Measurements from ENCODE around the gene MED13L.
"Not testable (repeated sequence)": the region's sequence is repeated elsewhere in the genome, so short reads cannot be mapped to it uniquely, and the experiment has no call there.

The MED13L gene

DNA sequence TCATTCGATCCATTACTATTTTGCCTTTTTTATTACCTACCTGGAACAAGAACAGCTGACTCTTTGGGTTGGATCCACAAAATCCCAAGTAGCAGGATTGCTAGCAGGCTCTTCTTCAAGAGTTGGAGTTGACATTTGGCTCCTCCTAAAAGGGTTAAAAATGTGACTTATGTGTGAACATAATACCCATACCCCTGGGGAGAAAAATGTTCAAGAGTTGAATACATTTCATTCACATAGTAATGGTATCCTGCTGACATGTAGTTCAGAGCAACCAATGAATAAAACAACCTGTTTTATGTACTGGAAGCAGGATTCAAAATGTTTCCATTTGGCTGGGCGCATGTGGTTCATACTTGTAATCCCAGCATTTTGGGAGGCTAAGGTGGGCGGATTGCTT is 264.7 kb downstream of the MED13L start:
- DNase-seq (ENCODE audit: low read depth) = no peak

DNA sequence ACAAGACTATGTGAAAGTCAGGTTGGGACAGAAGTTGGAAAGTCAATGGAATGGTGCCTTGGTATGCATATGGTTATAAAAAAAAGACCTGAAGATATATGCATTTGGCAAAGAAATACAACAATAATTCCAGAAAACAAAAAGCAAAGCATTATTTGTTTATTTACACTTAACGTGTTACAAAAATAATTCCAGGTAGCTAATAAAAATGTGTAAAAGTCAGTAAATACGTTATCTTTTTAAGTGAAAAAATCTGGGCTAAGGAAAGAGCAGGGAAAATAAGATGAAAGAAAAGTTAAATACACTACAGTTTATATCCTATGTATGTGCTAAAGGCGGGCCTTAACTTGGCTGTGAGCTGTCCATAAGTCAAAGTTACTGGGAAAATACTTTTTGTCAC is 266.3 kb downstream of the MED13L start:
- DNase-seq (ENCODE audit: low read depth) = no peak

DNA sequence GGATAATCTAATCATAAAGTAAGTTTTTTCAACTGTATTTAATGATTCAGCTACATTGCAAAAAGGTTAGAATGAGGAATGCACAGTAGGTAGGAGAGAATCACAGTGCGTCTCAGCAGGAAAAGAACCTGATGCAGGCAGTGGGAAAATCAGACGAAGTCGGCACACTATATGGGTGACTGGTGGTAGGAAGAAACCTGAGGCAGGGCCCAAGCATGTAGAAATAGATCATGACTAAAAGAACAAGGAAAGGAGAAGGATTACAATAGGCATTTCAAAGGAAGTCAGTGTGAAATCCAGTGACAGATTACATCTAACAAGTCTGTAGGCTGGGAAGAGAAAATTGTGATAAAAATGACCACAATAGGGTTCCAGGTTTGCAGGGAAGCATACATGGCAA is 267.0 kb downstream of the MED13L start:
- DNase-seq (ENCODE audit: low read depth) = no peak

DNA sequence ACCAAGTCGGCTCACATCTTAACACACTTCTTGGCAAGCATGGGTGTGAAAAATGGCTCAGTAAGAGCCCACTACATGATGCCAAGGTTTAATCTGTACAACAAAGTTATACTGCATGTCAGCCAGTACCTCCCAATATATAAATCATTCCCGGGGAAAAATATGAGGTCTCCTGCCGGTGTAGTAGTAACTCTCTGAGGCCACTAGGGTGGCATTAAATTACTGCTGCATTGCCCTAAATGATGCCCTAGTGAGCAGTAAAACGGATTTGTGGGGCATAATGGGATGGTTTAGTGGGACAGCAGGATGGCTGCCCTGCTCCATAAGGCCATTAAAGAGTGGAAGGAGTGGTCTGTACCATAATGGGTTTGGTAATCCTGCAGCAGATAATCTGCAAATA is 267.7 kb downstream of the MED13L start:
- no peak for DNase-seq (ENCODE audit: low read depth)

DNA sequence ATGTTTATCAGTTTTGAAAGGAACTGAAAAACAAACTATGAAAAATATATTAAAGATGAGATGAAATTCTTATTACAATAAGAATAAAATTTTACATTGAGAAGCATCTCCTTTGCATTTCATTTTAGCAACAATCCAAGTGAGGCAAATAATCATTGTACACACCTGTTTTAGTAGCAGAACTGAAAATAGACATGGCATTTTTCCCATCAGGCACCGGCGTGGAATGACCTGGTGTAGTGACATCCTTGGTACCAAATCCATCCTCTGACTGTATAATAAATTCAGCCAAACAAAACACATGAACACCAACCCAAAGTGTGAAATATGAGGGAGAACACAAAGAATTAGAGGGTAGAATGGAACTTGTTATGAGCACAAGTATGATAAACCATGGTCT is 271.4 kb downstream of the MED13L start:
- DNase-seq (ENCODE audit: low read depth) = no peak

DNA sequence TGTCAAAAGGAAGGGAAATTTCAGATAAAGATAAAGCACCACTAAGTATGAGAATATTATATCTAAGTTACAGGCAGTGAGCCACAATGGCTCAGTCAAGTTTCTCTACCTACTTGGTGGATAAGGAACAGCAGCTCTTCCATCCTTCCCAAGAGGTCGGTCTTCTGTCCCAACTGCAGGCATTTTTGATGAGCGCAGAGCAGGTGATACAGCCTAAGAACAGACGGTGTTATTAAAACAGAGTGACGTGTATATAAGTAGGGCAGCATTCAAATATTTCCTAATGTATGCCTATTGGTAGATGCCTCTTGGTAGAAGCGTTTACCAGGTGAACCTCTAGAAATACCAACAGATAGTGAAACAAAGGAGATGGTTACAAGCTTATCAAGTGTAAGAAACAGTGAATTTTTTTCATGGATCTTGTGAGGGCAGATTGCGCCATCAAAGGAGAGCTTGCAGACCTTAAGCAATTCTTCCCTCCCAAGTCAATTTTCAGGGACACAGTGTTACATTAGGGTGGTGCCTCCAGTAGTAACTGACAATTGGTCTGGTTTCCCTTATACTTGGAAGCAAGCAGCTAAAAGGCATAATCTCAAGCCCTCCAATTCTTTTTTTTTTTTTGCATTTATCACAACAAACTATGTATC is 274.5 kb downstream of the MED13L start:
- DNase-seq (ENCODE audit: low read depth) = no peak

DNA sequence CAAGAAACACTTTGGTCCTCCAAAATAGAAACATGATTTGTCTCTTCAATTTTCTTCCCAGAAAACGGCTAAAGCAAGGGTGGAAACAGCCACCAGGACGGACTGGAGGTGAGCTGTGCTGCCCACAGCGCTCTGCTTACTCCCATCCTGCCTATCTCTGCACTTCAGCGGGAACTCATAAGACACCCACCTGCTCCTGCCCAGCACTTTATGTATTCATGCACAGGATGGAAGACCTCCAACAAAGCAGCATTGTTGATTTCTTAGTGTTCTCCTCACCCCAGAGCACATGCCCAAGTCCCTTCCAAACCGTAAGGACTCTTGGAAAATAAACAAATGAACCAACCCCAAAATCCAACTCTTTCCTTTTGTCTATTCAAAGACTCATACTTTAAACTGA is 277.2 kb downstream of the MED13L start:
- no peak for DNase-seq (ENCODE audit: low read depth)

DNA sequence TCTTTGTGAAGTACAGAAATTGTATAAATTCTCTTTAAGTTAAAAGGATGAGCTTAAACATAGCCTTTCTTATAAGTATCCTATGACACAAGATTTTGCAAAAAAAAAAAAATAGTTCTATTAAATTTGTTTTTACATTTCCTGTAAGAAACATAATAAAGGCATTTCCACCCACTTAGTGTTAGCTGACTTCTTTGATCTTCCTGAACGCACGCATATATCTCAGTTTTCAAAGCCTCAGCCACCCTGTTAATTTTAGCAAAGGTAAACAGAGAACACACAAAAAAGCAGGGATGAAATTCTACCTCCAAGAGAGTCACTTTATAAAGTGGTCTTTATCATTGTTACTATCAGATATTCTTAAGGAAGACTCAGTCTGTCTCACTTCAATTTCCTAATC is 277.9 kb downstream of the MED13L start:
- no peak for DNase-seq (ENCODE audit: low read depth)

DNA sequence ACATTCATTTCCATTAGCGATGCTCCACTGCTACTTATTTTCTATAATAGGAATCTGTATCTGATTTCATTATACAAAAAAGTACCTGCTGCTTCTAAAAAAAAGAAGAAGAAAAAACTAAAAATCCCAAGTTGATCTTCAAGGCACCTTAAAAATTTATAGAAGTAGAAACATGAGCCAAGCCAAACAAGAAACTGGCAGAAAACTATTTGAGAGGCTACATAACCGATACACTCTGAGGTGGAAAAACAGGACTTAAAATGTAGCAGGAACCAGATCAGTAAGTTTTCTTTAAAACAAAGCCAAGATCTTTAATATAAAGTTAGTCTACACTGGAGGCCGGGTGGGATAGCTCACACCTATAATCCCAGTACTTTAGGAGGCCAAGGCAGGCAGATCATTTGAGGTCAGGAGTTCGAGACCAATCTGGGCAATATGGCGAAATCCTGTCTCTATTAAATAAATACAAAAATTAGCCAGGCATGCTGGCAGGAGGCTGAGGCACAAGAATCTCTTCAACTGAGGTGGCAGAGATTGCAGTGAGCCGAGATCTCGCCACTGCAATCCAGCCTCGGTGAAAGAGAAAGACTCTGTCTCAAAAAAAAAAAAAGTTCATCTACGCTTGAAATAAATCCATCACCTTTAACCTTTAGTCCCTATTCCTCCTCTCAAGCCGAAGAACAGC is 278.6 kb downstream of the MED13L start:
- no peak for DNase-seq (ENCODE audit: low read depth)

DNA sequence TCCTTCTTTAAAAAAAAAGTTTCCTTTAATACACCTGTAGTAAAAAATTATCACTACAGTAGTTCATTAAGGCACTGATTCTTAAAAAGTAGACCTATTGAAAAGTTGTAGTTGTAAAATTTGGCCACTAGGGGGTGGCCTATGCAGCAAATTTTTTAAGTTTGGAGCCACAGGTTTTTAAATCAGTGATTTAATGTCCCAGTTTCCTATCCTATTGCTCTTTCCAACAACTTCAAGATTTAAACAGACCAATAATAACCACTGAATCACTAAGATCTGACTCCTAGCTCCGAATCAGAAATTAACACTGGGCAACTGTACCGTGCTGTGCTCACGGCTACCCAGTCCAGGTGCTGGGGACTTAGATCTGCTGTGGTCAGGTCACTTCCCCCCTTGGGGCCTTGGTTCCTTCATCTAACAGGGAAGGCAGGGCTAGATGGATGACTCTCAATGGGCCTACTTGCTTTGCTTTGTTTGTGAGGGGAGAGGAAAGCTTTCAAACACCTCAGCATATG is 279.3 kb downstream of the MED13L start:
- DNase-seq (ENCODE audit: low read depth) = no peak

DNA sequence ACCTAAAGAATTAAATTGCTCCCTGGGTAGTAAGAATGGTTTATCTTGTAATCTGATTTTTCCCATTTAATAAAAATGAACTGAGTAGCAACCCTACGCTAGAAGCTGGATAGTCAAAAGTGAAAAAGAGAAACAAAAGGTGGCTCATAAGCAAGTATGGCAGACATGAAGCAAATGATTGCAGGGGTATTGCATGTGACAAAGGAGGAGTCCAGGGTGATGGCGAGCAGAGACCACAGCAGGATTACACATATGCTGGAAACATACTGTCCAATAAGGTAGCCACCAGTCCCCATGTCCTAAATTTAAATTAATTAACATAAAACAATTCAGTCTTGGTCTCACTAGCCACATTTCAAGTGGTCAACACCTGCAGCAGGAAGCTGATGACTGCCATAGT is 283.8 kb downstream of the MED13L start:
- no peak for DNase-seq (ENCODE audit: low read depth)

DNA sequence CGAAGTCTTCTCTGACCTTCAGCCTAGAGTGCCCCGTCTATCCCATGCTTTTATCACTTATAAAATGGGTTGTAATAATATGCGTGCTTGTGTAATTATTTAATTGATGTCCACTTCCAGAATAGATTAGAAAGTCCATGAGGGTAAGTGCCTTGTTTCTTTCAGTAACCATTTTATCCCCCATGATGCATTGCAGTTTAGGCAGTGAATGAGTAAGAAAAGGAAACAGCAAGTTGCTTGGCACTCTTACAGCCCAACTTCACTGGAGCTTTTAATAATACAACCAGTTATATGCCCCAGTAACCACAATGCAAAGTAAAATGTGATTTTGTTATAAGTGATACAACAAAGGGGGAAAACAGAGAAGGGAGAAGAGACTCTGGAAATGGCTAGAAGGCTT is 287.3 kb downstream of the MED13L start:
- no peak for DNase-seq (ENCODE audit: low read depth)

DNA sequence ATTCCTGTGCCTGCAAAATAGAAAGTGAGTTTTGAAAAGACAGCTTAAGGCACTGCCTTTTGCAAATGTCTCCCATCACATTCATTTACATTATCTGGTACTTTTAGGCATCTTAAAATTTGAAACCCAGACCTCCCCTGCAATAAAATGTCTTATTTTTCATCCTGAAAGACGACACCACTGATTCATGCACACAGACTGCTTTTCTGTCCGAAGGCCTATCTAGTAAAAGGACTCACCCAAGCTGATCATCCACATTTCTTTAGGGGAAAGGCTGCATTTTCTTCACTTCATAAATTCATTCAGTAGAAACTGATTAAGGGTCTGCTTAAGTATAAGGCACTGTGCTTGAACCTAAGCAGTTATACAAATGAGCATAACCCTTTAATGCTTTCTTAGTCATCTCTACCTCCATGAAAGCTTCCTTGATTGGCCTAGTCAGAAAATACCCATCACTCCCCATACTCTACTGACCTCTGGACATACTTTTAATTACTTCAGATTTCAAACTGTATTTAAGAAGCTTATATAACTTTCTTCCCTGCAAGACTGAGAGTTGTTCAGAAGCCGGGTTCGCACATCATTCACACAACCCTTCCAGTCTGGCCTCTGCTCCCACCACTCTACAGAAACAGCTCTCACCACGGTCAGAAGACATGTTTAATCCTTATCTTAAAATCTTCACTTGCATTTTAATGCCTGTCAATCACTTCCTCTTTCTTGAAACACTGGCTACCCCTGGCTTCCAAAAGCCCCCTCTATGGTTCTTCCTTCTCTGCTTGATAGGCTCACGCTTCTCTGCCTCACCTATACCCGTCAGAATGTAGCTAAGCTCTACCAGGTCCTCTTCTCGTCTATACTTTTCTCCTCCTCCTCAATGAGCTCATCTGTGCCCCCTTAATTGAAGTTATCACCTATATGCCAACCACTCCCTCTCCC is 288.6 kb downstream of the MED13L start:
- no peak for DNase-seq (ENCODE audit: low read depth)

DNA sequence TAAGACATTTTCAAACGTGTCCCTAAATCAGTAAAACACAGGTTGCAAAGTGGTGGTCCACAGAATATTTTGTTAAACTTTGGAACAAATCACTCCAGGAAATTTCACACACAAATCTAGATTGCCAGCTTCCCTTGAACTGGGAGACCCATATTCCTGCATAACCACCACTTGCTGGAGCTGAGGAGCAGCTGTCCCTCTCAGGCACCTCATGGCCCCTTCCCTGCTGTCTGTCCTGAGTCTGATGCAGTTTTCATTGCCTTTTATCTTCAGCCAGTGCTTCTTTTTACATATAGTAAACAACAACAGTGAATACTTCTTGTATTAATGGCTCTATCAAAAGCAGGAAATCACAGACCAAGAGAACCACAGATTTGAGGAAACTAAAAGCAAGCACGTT is 289.3 kb downstream of the MED13L start:
- no peak for DNase-seq (ENCODE audit: low read depth)

DNA sequence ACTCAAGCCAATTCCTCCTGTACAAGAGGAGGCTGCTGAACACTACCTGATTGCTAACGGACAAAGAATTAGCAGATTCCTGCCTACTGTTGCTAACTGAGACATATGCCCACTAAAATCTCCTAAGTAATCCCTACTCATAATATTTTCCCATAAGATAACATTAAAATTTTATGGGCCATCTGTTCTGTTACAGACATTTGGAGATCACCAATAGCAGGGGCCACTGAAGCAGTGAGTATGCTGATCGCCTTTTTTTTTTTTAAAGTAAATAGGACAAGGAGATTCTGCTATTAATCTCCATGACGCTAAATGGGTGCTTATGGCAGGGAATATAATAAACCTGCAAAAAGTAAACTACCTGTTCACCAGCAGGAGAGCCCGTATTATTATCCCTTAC is 292.9 kb downstream of the MED13L start:
- DNase-seq (ENCODE audit: low read depth) = no peak

DNA sequence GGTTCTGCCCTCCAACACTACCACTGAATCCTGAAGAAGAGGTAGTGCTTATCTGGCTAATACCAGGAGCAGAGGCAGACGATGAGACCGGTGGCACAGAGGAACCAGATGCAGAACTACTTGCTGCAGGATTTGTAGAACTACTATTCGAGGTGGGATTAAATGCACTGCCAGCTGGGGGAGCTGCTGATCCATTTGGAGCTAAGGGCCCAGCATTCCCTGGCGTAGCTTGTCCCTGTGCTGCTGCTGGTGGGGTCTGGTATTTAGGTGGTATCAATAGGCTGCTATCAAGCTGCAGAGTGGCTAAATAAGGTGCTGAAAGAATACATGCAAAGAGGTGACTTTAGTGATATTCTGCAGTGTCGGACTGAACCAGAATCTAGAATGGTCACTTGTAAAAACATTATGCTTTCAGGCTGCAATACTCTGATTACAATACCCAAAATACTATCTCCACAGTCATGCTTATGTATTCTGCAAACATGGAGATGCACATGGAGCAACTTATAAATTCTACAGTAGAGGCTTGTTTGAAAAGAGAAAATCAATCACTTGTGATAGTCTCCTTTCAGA is 294.2 kb downstream of the MED13L start:
- no peak for DNase-seq (ENCODE audit: low read depth)

DNA sequence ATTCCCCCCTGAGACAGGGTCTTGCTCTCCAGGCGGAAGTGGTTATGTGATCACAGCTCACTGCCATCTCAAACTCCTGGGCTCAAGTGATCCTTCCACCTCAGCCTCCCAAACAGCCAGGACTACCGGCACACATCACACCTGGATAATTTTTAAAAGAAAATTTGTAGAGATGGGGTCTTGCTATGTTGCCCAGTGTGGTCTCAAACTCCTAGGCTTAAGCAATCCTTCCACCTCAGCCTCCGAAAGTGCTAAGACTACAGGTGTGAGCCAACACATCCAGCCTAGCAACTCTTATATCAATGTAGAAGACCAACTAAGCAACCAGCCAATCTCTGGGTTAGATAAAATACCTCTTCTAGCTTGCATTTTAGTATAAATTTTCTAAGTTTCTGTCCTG is 297.2 kb downstream of the MED13L start:
- no peak for DNase-seq (ENCODE audit: low read depth)

DNA sequence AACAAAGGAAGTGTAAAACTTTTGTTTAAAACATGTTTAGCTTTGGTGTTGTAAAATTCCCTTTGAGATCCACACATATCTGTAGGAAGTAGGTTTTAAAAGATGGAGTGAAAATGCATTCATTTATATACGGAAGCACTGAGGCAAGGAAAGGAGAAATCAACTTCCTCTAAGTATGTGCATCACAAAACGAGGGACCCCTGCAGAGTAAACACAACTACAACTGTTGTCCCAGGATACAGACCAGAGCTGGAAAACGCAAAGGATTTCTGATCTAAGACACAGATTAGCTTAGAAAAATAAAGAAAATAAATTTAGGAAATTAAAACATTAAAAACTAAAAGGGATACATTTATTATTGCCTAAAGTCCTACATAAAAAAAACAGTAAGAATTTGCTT is 297.6 kb downstream of the MED13L start:
- DNase-seq (ENCODE audit: low read depth) = no peak

DNA sequence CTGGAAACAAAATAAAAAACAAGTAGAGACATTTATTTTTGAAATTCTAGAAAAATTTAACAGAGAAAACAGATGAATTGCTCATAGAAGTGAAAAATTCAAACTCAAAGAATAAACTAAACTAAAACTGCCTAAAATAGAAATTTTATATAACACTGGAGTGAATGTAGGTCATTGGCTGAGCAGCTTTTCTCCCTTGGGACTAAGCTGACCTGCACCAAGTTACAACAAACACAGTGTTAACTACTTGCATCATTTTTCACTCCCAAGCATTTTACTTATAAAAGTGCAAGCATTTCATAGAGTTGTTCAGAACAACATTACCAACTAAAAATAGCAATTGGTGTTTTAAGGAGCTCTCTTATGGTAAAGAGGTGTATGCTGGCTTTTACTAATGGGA is 298.1 kb downstream of the MED13L start:
- DNase-seq (ENCODE audit: low read depth) = no peak

DNA sequence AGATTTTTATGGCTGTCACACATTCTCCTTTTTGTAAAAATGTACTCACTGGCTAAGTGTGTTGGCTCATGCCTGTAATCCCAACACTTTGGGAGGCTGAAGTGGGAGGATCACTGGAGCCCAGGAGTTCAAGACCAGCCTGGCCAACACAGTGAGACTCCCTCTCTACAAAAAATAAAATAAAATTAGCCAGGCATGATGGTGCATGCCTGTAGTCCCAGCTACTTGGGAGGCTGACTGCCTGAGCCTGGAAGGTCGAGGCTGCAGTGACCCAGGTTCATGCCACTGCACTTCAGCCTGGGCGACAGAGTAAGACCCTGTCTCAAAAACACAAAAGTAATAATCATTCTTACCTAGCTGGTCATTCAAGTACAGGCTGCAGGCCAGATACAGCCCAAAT is 300.7 kb downstream of the MED13L start:
- DNase-seq (ENCODE audit: low read depth) = not testable (repeated sequence)

DNA sequence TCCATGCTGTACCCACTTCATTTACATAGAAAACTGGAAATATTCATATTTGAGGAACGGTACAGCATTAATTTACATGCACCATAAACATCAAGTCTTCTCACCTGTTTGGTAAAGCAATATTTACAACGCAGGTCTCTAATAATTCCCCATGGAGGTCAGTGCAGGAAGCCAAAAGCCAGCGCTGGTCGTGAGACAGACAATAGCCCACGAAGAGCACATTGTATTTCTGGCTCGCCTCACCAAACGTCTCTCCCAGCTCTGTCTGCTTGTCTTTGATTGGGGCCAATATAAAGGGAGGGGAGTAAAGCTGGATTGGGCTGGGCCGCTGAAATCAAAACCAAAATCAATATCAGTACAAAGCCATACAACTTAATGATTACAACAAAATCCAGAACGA is 302.1 kb downstream of the MED13L start:
- no peak for DNase-seq (ENCODE audit: low read depth)

DNA sequence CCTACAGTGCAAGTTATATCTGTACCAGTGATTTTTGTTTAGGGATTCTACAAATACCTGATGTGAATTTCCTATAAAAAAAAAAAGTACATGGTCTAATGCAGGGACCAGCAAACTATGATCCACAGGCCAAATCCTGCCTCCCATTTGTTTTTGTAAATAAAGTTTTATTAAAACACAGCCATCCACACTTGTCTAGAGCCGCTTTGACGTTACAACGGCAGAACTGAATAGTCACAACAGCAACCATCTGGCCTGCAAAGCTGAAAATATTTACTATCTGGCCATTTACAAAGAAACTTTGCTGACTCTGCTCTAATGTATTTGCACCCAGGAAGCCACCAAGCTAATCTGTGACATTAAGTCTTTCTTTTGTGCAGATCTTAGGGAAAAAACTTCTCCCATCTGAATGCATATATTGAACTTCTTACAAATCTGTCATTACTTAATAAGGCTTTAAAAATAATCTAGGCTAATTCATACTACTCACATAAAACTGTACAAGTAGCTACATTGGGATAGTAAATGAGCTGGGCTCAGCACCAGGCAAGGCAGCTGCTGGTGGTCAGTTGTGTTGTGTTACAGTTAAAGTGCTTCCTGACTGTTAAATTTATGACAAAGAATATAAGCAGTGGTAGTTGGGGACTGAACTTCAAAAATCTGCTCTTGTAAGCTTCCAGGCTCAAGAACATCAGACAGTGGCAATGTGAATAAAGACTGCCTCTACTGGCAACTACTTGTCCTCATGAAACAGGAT is 303.3 kb downstream of the MED13L start:
- DNase-seq (ENCODE audit: low read depth) = no peak

Measured in activated T-cell treated with anti-CD3 and anti-CD28 coated beads for 1 hour (primary cell).